HepG2 (cell line): Measurements from ENCODE around the gene ZDHHC14. TPM values are rescaled to one million over a fixed set of nuclear protein-coding genes. Genes with fewer than 3 reads are reported as not detected.

ENCODE experiments used
- ELK4 ChIP-seq: sonication (generic); formaldehyde crosslinking; IDR thresholded peaks from 2 replicates; pipeline ENCODE4 v1.9.0; 2021; ENCODE audit warnings: missing genetic modification reagents, borderline replicate concordance
- ETS1 ChIP-seq: sonication (generic); formaldehyde crosslinking; IDR thresholded peaks from 2 replicates; pipeline ENCODE4 v1.4.0; 2020; ENCODE audit warnings: missing genetic modification reagents
- FUBP1 ChIP-seq: sonication (generic); formaldehyde crosslinking; IDR thresholded peaks from 2 replicates; pipeline ENCODE4 v1.5.1; 2020; ENCODE audit warnings: missing genetic modification reagents, mild to moderate bottlenecking, borderline replicate concordance
- HOXD1 ChIP-seq: sonication (generic); formaldehyde crosslinking; IDR thresholded peaks from 2 replicates; pipeline ENCODE4 v1.5.0; 2020; ENCODE audit warnings: missing genetic modification reagents
- MAX ChIP-seq: IDR thresholded peaks from 2 replicates; pipeline ENCODE4 v1.6.1; 2012; ENCODE audit warnings: inconsistent platforms
- PCBP2 ChIP-seq: fragments of 200-400 bp; formaldehyde crosslinking; optimal IDR thresholded peaks from 2 replicates; pipeline ENCODE3; 2018; ENCODE audit warnings: low read length, low read depth; ENCODE audit not compliant: poor library complexity, severe bottlenecking
- POLR2AphosphoS5 ChIP-seq: IDR thresholded peaks from 2 replicates; pipeline ENCODE4 v1.6.1; 2012; ENCODE audit warnings: low read depth, low read length
- RFXANK ChIP-seq: IDR thresholded peaks from 2 replicates; pipeline ENCODE4 v1.6.1; 2016
- SNAPC2 ChIP-seq: sonication (generic); formaldehyde crosslinking; IDR thresholded peaks from 2 replicates; pipeline ENCODE4 v1.8.1; 2022; ENCODE audit warnings: mild to moderate bottlenecking, missing genetic modification reagents
- TEAD2 ChIP-seq: sonication (generic); formaldehyde crosslinking; IDR thresholded peaks from 2 replicates; pipeline ENCODE4 v1.9.0; 2021; ENCODE audit warnings: missing genetic modification reagents
- ZBTB33 ChIP-seq: sonication (generic); formaldehyde crosslinking; IDR thresholded peaks from 2 replicates; pipeline ENCODE4 v1.4.0; 2020; ENCODE audit warnings: missing genetic modification reagents
- ZHX2 ChIP-seq, 2 experiments: sonication (generic) in 1 of 2; formaldehyde crosslinking in 1 of 2; IDR thresholded peaks; 2 replicates each; pipeline versions ENCODE4 v1.6.1 to v1.9.0; 2014 to 2022; ENCODE audit warnings: antibody characterized with exemption in 1 of 2, borderline replicate concordance in 1 of 2, inconsistent platforms in 1 of 2, low read depth in 1 of 2, missing genetic modification reagents in 1 of 2
- ZNF558 ChIP-seq: sonication (generic); formaldehyde crosslinking; IDR thresholded peaks from 2 replicates; pipeline ENCODE4 v1.9.0; 2022; ENCODE audit warnings: mild to moderate bottlenecking, missing genetic modification reagents, borderline replicate concordance
- polyA plus RNA-seq, 8 experiments: library from polyadenylated mRNA; depleted of rRNA in 3 of 8; stranded (reverse) in 7 of 8; unstranded in 1 of 8; fragments of >200 nt; fragmentation: Illumina TruSeq in 4 of 8; extraction: Trizol in 4 of 8; gene quantifications; 2 replicates each; pipeline versions ENCODE4 v1.2.1 to v1.2.3, GENCODE V29; 2011 to 2016; ENCODE audit warnings: low read depth in 4 of 8, missing spikeins in 1 of 8, mixed read lengths in 1 of 8; ENCODE audit not compliant: insufficient read depth in 1 of 8
- total RNA-seq, 5 experiments: library from RNA; depleted of rRNA; stranded (reverse); fragments of >200 nt; fragmentation: Illumina TruSeq; extraction: Trizol; gene quantifications; 2 replicates each; pipeline ENCODE4 v1.2.3, GENCODE V29; 2016; ENCODE audit warnings: low read depth in 1 of 5

ZDHHC14 gene
- total and polyA plus RNA-seq, 2 of the 13 experiments (the other 11 are each of a cell fraction or from before 2014, with no cell fraction given) = 3.7 to 9.5 TPM

GRCh38 chr6:157517601-157518359, 136.8 kb downstream of the ZDHHC14 start (continued):
- TF ChIP-seq ELK4 (CRISPR knock-in tag) (no peak), MAX (peak; percentile 88), TEAD2 (CRISPR knock-in tag) (no peak), ZHX2 (IDR thresholded peaks at IDR 0.05; ENCODE audit: low read depth) (peak; percentile 62; the same call in 1 of the 2 replicates), ZHX2 (CRISPR knock-in tag; IDR thresholded peaks at IDR 0.05; ENCODE audit: borderline replicate concordance) (no peak; the same call in 1 of the 2 replicates), RFXANK (CRISPR knock-in tag) (no peak), FUBP1 (CRISPR knock-in tag) (no peak), HOXD1 (peak; percentile 69; the same call in 1 of the 2 replicates), ETS1 (CRISPR knock-in tag) (no peak), SNAPC2 (CRISPR knock-in tag) (no peak; the same call in 1 of the 2 replicates), ZNF558 (CRISPR knock-in tag) (peak; percentile 62; the same call in 1 of the 2 replicates), PCBP2 (no peak), POLR2AphosphoS5 (no peak), ZBTB33 (CRISPR knock-in tag) (peak; percentile 79)
